GM21825 (cell line): ENCODE measurements around the gene NPTXR.

Source experiments
- ATAC-seq: cut with Tn5 transposase; IDR thresholded peaks from one replicate; pipeline ENCODE4 v1.9.1; 2021; ENCODE audit warnings: mild to moderate bottlenecking, moderate library complexity; ENCODE audit not compliant: unreplicated experiment

The NPTXR gene

DNA sequence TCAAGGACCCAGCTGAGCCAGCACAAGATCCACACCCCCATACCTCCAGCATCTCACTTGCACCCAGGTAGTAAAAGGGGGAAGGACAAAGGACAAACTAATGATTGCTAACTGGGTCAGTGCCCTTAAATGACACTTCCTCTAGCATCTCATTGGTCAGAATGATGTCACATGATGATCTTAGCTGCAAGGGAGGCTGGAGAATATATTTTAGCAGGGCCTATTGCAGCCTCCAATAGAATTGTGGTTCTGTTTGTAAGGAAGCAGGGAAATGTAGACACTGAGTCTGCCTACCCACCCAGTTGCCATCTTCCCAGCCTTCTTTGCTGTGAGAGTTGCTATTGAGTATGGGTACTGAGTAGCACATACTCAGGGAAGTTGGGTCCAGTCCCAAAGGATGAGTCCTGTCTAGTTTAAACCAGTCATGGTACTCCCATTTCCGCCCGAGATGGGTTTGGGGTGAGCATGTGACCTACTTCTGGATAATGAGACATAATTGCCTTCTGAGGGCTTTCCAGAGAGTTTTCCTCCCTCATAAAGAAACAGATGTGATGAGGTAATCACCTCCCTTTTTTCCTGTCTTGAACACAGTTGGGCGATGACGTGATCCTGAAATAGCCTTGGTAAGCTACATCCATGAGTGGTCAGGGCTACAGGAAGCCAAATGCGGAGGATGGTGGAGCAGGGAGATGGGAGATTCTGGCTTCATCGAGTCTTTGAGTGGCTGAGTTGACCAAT lies 44.4 kb downstream of the NPTXR start:
- no peak for ATAC-seq

- no peak for ATAC-seq
Observed at GRCh38 chr22:38798496-38798895, 45.3 kb downstream of the NPTXR start.

- ATAC-seq, result no peak
Observed at GRCh38 chr22:38796262-38796957, 47.4 kb downstream of the NPTXR start.

DNA sequence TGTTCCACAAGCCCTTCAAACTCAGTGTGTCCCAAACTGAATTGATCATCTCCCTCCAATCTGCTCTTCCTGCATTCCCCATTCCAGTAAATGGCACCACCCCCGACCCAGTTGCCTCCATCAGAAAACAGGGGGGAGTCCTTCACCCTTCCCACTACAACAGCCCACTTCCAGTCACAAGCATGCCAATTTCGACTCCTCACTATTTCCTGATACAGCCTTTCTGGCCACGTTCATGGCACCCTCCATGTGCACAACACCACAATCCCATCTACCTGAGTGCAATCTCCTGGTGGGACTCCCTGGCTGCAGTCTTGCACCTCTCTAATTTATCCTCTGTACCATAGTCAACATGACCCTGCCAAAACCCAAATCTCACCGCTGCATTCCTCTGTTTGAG lies 48.3 kb downstream of the NPTXR start:
- no peak for ATAC-seq

DNA sequence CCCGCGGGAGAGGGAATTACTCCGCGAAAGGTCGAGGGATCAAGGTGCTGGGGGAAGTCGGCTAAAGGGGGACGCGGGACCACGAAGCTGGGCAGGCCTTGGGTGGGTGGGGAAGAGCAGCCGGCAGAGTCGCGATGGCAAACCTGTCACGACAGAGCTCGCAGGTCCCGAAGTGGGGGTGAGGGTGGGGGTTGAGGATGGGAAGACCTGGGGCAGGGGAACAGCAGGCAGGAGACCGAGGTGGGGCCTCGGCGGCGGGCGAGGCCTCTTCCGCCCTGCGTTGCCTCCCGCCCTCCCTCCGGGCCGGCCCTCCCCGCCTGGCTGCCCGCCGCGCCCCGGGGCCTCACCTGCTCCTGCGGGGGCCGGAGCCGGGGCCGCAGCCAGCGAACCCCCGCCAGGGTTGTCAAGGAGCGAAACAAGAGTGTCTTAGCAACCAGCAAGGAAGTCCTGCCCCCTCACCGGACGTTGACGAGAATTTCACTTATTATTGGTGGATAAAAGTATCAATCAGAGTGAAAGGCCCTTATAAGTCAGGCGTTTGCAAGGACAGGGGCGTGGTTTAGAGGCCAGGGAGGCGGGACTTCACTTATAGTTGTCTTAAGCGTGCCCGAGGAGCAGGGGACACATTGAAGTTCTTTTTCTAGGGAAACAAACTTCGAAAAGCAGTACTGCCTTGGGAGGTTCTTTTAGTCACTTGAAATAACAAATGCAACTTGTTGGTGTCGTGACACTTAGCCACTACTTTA lies 49.9 kb downstream of the NPTXR start, which contains the start of gene DNAL4:
DNAL4 (minus strand) TSS at position 423 of the 746 bp plus-strand sequence. CDS start 11,412 bp downstream, outside the sequence.
- peak; percentile 94 for ATAC-seq

DNA sequence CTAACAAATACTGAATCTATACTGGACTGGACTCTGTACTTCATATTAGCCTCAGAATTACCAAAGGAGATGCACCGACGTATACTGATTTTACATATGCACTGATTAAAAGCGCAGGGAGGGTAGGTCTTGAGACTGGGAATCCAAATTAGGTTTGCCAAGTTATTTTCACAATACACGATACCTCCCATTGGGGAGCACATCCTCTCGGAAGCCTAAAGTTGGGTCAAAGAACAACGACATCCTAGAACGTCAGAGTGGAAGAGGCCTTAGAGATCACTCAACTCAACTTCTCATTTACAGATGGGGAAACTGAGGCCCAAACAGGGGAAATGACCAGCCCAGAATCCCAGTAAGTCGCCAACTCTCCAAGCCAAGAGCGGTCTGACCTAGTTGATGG lies 50.5 kb downstream of the NPTXR start:
- ATAC-seq, result no peak

DNA sequence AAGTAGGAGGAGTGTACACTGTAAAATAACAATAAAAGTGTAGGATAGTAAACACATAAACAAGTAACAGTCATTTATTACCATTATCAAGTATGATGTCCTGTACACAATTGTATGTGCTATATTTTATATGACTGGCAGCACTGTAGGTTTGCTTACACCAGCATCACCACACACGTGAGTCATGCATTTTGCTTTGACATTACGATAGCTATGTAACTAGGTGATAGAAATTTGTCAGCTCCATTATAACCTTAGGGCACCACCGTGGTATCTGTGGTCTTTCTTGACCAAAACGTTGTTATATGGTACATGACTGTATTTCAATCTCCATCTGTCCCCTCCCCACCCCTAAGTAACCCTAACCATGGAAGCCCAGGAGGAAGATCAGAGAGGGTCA lies 51.0 kb downstream of the NPTXR start:
- no peak for ATAC-seq

- ATAC-seq, result no peak
Observed at GRCh38 chr22:38789606-38790005, 54.2 kb downstream of the NPTXR start.

DNA sequence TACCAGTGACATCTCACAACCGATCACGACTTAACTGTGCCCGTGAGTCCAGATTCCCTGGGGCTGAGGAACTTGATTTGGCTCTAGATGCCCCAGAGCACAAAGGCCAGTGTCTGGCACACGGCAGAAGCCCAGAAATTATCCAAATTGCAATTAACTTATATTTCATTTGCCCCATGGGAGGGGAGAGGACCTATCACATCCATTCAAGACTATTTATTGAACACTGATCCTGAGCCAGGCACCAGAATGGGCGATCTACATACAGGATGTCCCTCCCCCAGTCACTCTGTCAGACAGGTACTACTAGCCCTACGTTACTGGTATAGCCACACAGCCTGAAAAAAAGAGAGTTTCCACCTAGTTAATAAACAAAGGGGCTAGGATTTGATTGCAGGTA lies 55.0 kb downstream of the NPTXR start:
- no peak for ATAC-seq

- no peak for ATAC-seq
Observed at GRCh38 chr22:38788021-38788816, 55.6 kb downstream of the NPTXR start.

- no peak for ATAC-seq
Observed at GRCh38 chr22:38786631-38787030, 57.2 kb downstream of the NPTXR start.

GRCh38 chr22:38784856-38785255 lies 59.0 kb downstream of the NPTXR start:
- no peak for ATAC-seq

DNA sequence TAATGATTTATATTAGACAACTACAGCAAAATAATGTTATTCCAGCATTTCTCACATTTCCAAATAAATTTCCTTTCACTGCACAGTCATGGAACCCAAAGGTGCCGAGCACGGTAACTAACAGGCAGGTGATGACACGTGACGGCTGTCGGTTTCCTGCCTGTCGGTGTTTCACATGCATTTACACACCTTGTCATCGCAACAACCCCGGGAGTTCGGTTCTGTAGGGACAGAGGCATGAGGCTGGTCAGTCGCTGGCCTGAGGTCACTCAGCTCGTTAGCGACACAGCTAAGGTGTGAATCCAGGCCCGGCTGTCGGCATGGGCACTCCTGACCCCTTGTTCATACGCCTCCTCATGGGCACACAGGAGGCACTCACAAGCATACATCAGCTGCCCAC lies 59.8 kb downstream of the NPTXR start:
- ATAC-seq, result no peak

DNA sequence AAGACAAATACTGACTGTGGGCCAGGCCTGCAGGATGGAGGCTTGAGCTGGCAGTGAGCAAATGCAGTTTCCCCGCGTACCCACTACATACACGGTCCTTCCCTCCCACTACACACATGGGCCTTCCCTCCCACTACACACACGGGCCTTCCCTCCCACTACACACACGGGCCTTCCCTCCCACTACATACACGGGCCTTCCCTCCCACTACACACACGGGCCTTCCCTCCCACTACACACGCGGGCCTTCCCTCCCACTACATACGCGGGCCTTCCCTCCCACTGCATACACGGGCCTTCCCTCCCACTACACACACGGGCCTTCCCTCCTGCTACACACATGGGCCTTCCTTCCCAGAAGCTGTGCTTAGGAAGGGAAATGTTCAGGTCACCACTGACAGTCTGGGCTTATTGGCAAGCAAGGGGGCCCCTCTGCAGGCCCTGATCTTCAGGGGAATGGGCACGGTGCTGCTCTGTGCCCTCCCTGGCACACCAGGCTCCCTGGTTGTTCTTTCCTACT lies 60.7 kb downstream of the NPTXR start:
- ATAC-seq, result no peak

GRCh38 chr22:38782402-38783094 lies 61.3 kb downstream of the NPTXR start:
- no peak for ATAC-seq

DNA sequence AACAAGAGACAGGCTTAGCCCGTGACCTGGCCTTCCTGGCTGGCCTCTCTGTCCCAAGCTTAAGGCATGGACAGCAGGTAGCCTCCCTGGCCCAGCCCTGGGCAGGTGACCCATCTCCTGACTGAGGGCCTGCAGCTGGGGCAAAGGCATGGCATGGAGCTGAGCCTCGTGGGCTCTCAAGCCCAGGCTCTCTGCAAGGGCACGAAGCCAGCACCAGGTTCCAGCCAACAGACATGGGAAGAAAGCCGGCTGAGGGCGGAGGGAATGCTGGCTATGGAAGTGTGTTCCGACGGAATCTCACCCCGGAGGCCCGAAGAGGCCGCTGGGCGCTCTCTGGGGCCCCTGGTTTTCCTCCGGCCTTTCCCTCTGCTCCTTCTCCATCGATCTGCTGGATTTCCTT lies 62.8 kb downstream of the NPTXR start:
- no peak for ATAC-seq

- no peak for ATAC-seq
Observed at GRCh38 chr22:38777087-38777671, 66.6 kb downstream of the NPTXR start.

DNA sequence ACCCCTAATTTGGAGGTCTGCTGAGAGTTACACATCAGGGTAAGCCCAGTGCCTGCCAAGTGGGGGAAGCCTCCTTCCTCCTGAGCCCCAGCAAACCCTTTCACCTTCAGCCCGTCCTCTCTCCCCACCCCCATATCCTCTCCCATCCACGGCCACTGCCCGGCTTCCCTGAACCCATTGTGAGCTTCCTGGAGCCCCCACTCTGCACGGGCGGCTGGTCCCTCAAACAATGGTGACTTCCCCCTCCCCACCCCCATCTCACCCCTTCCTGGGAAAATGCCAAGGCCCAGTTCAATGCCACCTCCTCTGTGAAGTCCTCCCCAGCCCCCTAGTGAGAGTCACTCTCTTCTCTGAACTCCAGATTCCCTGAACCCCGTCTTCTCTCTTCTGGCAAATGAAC lies 67.7 kb downstream of the NPTXR start:
- no peak for ATAC-seq

DNA sequence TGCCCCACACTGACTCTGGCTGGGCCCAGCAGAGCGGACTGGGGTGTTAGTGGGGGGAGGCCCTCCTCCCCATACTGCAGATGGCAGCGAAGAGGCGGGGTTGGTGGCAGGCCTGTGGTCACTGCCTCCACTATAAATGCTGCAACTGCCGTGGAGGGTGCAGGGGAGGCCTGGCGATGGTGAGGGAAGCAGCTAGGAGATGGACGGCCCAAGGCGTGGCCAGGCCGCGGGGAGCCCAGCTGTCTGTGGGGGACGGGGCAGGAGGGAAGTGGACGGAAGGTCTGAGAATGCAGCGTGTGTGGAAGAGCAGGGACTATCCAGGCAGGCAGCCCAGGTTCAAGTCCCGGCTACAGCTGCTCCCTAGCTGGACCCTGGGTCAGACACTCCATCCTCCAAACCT lies 68.2 kb downstream of the NPTXR start:
- ATAC-seq, result no peak
